ENCODE results near the gene KLF6. TPM values are rescaled to one million over a fixed set of nuclear protein-coding genes. Genes with fewer than 3 reads are reported as not detected.

The KLF6 gene
- total RNA-seq, 1 donor from 2014 or later: 95.5 TPM

GRCh38 chr10:3747248-3747960 is 37.6 kb downstream of the KLF6 start:
- no peak for DNase-seq (ENCODE audit: low spot score, unreplicated experiment)
- Mint-ChIP-seq H3K27me3 (peaks cover 36% of the 10 kb centered on the region), H3K36me3 (ENCODE audit: insufficient read depth) (no peaks in the 10 kb centered on the region), H3K4me1 (ENCODE audit: low read depth) (peaks cover 21% of the 10 kb centered on the region), H3K27ac (no peak overlapping the region), H3K4me3 (ENCODE audit: low read depth) (no peak overlapping the region), H3K9me3 (ENCODE audit: low read depth) (no peaks in the 10 kb centered on the region)
- no peak for TF ChIP-seq CTCF (IDR thresholded peaks at IDR 0.05; ENCODE audit: unreplicated experiment)

- no peak for TF ChIP-seq CTCF (IDR thresholded peaks at IDR 0.05; ENCODE audit: unreplicated experiment)
- no peaks in the 10 kb centered on the region for H3K9me3 Mint-ChIP-seq (ENCODE audit: low read depth)
- no peaks in the 10 kb centered on the region for H3K36me3 Mint-ChIP-seq (ENCODE audit: insufficient read depth)
- no peak overlapping the region for H3K4me3 Mint-ChIP-seq (ENCODE audit: low read depth)
- peaks cover 36% of the 10 kb centered on the region for H3K27me3 Mint-ChIP-seq
- no peak overlapping the region for H3K27ac Mint-ChIP-seq
- peaks cover 21% of the 10 kb centered on the region for H3K4me1 Mint-ChIP-seq (ENCODE audit: low read depth)
- DNase-seq (ENCODE audit: low spot score, unreplicated experiment): no peak
Measured at GRCh38 chr10:3746634-3747033, 38.4 kb downstream of the KLF6 start.

DNA sequence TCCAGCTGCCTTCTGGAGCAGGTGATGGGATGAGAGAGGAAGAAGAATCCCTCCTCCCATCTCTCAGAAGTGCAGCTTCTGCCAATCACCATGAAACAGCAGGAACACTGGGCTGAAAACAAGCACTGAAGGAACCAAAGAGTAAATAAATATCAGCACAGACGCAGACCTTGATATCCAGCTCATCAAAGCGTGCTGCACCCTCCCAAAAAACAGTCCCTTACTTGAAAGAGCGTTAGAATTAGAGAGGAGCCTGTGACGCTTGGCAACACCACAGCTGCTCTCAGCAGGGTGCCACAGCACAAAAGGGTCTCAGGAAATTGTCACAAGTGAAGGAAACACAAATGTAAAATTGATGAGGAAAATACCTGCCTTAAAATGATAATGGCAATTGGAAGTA is 39.5 kb downstream of the KLF6 start:
- no peak for DNase-seq (ENCODE audit: low spot score, unreplicated experiment)
- Mint-ChIP-seq H3K27me3 (peaks cover 31% of the 10 kb centered on the region), H3K9me3 (ENCODE audit: low read depth) (no peaks in the 10 kb centered on the region), H3K36me3 (ENCODE audit: insufficient read depth) (no peaks in the 10 kb centered on the region), H3K27ac (no peak overlapping the region), H3K4me1 (ENCODE audit: low read depth) (peaks cover 21% of the 10 kb centered on the region), H3K4me3 (ENCODE audit: low read depth) (no peak overlapping the region)
- no peak for TF ChIP-seq CTCF (IDR thresholded peaks at IDR 0.05; ENCODE audit: unreplicated experiment)

DNA sequence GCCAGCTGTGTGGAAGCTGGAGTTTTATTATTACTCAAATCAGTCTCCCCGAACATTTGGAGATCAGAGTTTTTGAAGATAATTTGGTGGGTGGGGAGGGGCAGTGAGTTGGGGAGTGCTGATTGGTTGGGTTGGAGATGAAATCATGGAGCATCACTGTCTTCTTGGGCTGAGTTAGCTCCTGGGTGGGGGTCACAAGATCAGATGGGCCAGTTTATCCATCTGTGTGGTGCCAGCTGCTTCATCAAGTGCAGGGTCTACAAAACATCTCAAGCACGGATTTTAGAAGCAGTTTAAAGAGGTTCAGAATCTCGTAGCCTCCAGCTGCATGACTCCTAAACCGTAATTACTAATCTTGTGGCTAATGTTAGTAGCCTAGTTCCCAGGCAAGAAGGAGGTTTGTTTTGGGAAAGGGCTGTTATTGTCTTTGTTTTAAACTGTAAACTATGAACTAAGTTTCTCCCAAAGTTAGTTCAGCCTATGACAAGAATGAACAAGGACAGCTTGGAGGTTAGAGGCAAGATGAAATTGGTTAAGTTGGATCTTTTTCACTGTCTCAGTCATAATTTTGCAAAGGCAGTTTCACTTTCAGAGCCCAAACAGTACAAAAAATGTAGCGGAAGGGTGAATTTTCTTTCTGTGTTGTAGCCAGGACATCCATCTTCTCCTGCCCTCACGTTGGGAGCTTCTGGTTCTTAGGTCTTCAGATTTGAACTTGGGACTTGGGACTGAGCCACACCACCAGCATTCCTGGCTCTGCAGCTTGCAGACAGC is 43.1 kb downstream of the KLF6 start:
- DNase-seq (ENCODE audit: low spot score, unreplicated experiment): no peak
- no peak overlapping the region for H3K27ac Mint-ChIP-seq
- H3K4me3 Mint-ChIP-seq (ENCODE audit: low read depth): no peak overlapping the region
- H3K4me1 Mint-ChIP-seq (ENCODE audit: low read depth): peaks cover 7% of the 10 kb centered on the region
- H3K36me3 Mint-ChIP-seq (ENCODE audit: insufficient read depth): no peaks in the 10 kb centered on the region
- no peak for TF ChIP-seq CTCF (IDR thresholded peaks at IDR 0.05; ENCODE audit: unreplicated experiment)
- peaks cover 17% of the 10 kb centered on the region for H3K27me3 Mint-ChIP-seq
- H3K9me3 Mint-ChIP-seq (ENCODE audit: low read depth): no peaks in the 10 kb centered on the region

- Mint-ChIP-seq H3K9me3 (ENCODE audit: low read depth) (no peaks in the 10 kb centered on the region), H3K4me1 (ENCODE audit: low read depth) (peaks cover 5% of the 10 kb centered on the region), H3K4me3 (ENCODE audit: low read depth) (no peak overlapping the region), H3K27ac (no peak overlapping the region), H3K27me3 (peaks cover 3% of the 10 kb centered on the region), H3K36me3 (ENCODE audit: insufficient read depth) (no peaks in the 10 kb centered on the region)
- no peak for DNase-seq (ENCODE audit: low spot score, unreplicated experiment)
- no peak for TF ChIP-seq CTCF (IDR thresholded peaks at IDR 0.05; ENCODE audit: unreplicated experiment)
Measured at GRCh38 chr10:3740157-3740871, 44.7 kb downstream of the KLF6 start.
